Epithelial cell of esophagus (primary cell): Measurements from ENCODE around the gene UNC13C.

Experiments
- DNase-seq: peaks from one replicate; pipeline ENCODE4 v3.0.0; 2010; ENCODE audit warnings: low read depth
- H3K4me3 ChIP-seq: 2 replicates; pipeline ENCODE4 v1.5.1; 2011; ENCODE audit warnings: mild to moderate bottlenecking, low read length, control low read depth
- CTCF ChIP-seq: IDR thresholded peaks from 2 replicates; pipeline ENCODE4 v1.5.1; 2011; ENCODE audit warnings: low read depth, mild to moderate bottlenecking, low read length, control low read depth, inconsistent platforms; ENCODE audit not compliant: insufficient read depth; ENCODE audit errors: missing control alignments

The UNC13C gene

GRCh38 chr15:54277834-54278233 is 299.6 kb downstream of the UNC13C start:
- H3K4me3 ChIP-seq: no peak overlapping the region
- DNase-seq: no peak
- no peak for TF ChIP-seq CTCF

- TF ChIP-seq CTCF: no peak
- no peak overlapping the region for H3K4me3 ChIP-seq
- no peak for DNase-seq
Observed at GRCh38 chr15:54280726-54281125, 302.5 kb downstream of the UNC13C start.

- TF ChIP-seq CTCF: peak; percentile 1
- H3K4me3 ChIP-seq: no peak overlapping the region
- no peak for DNase-seq
Observed at GRCh38 chr15:54282228-54282836, 304.1 kb downstream of the UNC13C start.

GRCh38 chr15:54288049-54288448 is 309.8 kb downstream of the UNC13C start:
- TF ChIP-seq CTCF: no peak
- H3K4me3 ChIP-seq: no peak overlapping the region
- DNase-seq: no peak

GRCh38 chr15:54289590-54290136 is 311.4 kb downstream of the UNC13C start:
- no peak for TF ChIP-seq CTCF
- no peak overlapping the region for H3K4me3 ChIP-seq
- DNase-seq: no peak

GRCh38 chr15:54298396-54298795 is 320.2 kb downstream of the UNC13C start:
- no peak for DNase-seq
- TF ChIP-seq CTCF: no peak
- H3K4me3 ChIP-seq: no peak overlapping the region

- no peak for DNase-seq
- H3K4me3 ChIP-seq: no peak overlapping the region
- no peak for TF ChIP-seq CTCF
Observed at GRCh38 chr15:54304321-54304720, 326.1 kb downstream of the UNC13C start.
